ENCODE results near the gene IGF1R.

IGF1R gene

GRCh38 chr15:98684436-98684835 lies 36.1 kb downstream of the IGF1R start:
- Histone ChIP-seq H3K9me3 (ENCODE audit: control insufficient read depth, low read length) (no peaks in the 10 kb centered on the region), H3K4me1 (ENCODE audit: control insufficient read depth, insufficient read depth, low read length, poor library complexity, severe bottlenecking) (peaks cover 5% of the 10 kb centered on the region), H3K27ac (ENCODE audit: insufficient read depth, low read length, poor library complexity, severe bottlenecking) (no peak overlapping the region), H3K27me3 (replicated peaks; ENCODE audit: control insufficient read depth, insufficient read depth, low read length, poor library complexity, severe bottlenecking) (no peaks in the 10 kb centered on the region), H3K4me3 (ENCODE audit: insufficient read depth, low read depth, low read length, poor library complexity, severe bottlenecking) (no peak overlapping the region), H3K36me3 (ENCODE audit: control insufficient read depth, insufficient read depth, low read length) (no peaks in the 10 kb centered on the region)
- DNase-seq = no peak

DNA sequence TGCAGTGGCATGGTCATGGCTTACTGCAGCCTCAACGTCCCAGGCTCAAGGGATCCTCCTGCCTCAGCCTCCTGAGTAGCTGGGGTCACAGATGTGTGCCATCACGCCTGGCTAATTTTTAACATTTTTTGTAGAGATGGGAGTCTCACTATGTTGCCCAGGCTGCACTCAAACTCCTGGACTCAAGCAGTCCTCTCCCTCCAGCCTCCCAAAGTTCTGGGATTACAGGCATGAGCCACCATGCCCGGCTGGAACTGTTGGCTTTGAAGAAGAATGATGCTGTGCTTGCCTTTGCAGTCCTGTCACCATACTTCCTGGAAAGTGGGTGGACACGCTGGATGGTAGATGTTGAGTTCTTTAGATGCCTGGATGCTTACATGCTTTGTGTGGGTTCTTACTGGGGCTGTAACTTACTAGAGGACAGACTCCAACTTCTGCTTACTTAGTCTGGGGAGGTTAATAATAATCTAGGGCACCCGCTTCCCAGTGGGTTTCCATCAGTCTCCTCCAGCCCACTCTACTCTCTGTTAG lies 36.7 kb downstream of the IGF1R start:
- no peak overlapping the region for H3K4me3 ChIP-seq (ENCODE audit: insufficient read depth, low read depth, low read length, poor library complexity, severe bottlenecking)
- no peaks in the 10 kb centered on the region for H3K27me3 ChIP-seq (replicated peaks; ENCODE audit: control insufficient read depth, insufficient read depth, low read length, poor library complexity, severe bottlenecking)
- H3K27ac ChIP-seq (ENCODE audit: insufficient read depth, low read length, poor library complexity, severe bottlenecking) = no peak overlapping the region
- peaks cover 5% of the 10 kb centered on the region for H3K4me1 ChIP-seq (ENCODE audit: control insufficient read depth, insufficient read depth, low read length, poor library complexity, severe bottlenecking)
- DNase-seq = no peak
- no peaks in the 10 kb centered on the region for H3K36me3 ChIP-seq (ENCODE audit: control insufficient read depth, insufficient read depth, low read length)
- no peaks in the 10 kb centered on the region for H3K9me3 ChIP-seq (ENCODE audit: control insufficient read depth, low read length)

- no peak overlapping the region for H3K4me3 ChIP-seq (ENCODE audit: insufficient read depth, low read depth, low read length, poor library complexity, severe bottlenecking)
- H3K36me3 ChIP-seq (ENCODE audit: control insufficient read depth, insufficient read depth, low read length) = no peaks in the 10 kb centered on the region
- no peaks in the 10 kb centered on the region for H3K27me3 ChIP-seq (replicated peaks; ENCODE audit: control insufficient read depth, insufficient read depth, low read length, poor library complexity, severe bottlenecking)
- H3K4me1 ChIP-seq (ENCODE audit: control insufficient read depth, insufficient read depth, low read length, poor library complexity, severe bottlenecking) = peaks cover 5% of the 10 kb centered on the region
- no peaks in the 10 kb centered on the region for H3K9me3 ChIP-seq (ENCODE audit: control insufficient read depth, low read length)
- DNase-seq = no peak
- no peak overlapping the region for H3K27ac ChIP-seq (ENCODE audit: insufficient read depth, low read length, poor library complexity, severe bottlenecking)
Observed at GRCh38 chr15:98686983-98687382, 38.6 kb downstream of the IGF1R start.

GRCh38 chr15:98689431-98689861 lies 41.1 kb downstream of the IGF1R start:
- no peaks in the 10 kb centered on the region for H3K9me3 ChIP-seq (ENCODE audit: control insufficient read depth, low read length)
- no peak overlapping the region for H3K27ac ChIP-seq (ENCODE audit: insufficient read depth, low read length, poor library complexity, severe bottlenecking)
- H3K4me1 ChIP-seq (ENCODE audit: control insufficient read depth, insufficient read depth, low read length, poor library complexity, severe bottlenecking) = peaks cover 5% of the 10 kb centered on the region
- no peak overlapping the region for H3K4me3 ChIP-seq (ENCODE audit: insufficient read depth, low read depth, low read length, poor library complexity, severe bottlenecking)
- no peaks in the 10 kb centered on the region for H3K27me3 ChIP-seq (replicated peaks; ENCODE audit: control insufficient read depth, insufficient read depth, low read length, poor library complexity, severe bottlenecking)
- no peaks in the 10 kb centered on the region for H3K36me3 ChIP-seq (ENCODE audit: control insufficient read depth, insufficient read depth, low read length)
- no peak for DNase-seq

DNA sequence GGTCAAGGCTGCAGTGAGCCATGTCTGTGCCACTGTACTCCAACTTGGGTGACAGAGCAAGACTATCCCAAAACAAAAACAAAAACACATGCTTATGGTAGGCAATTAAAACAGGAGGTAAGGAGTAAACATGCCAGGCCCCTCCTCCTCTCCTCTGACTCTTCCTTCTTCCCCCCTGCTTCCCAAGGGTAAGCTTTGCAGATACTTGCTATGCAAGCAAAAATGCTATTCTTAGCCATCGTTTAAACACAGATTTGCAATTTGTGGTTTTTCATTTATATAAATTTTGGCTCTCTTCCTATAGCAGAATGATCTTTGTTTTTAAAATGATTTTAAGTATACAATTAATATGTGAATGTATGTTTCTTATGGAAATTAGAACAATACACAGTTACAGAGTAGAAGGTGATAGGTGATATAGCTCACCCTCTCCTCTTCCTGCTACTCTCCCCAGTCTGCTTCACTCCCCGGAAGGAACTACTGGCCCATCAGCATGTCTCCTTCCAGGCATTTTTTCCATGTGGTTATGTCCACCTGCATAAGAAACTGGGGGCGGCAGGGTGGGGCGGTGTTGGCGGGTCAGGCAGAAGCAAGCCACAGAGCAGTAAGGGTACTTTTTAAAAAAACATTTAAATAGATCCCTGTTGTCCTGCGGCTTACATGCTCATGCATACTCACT lies 42.1 kb downstream of the IGF1R start:
- H3K36me3 ChIP-seq (ENCODE audit: control insufficient read depth, insufficient read depth, low read length) = no peaks in the 10 kb centered on the region
- DNase-seq = no peak
- no peaks in the 10 kb centered on the region for H3K27me3 ChIP-seq (replicated peaks; ENCODE audit: control insufficient read depth, insufficient read depth, low read length, poor library complexity, severe bottlenecking)
- no peaks in the 10 kb centered on the region for H3K9me3 ChIP-seq (ENCODE audit: control insufficient read depth, low read length)
- H3K4me1 ChIP-seq (ENCODE audit: control insufficient read depth, insufficient read depth, low read length, poor library complexity, severe bottlenecking) = peaks cover 5% of the 10 kb centered on the region
- H3K4me3 ChIP-seq (ENCODE audit: insufficient read depth, low read depth, low read length, poor library complexity, severe bottlenecking) = no peak overlapping the region
- no peak overlapping the region for H3K27ac ChIP-seq (ENCODE audit: insufficient read depth, low read length, poor library complexity, severe bottlenecking)

DNA sequence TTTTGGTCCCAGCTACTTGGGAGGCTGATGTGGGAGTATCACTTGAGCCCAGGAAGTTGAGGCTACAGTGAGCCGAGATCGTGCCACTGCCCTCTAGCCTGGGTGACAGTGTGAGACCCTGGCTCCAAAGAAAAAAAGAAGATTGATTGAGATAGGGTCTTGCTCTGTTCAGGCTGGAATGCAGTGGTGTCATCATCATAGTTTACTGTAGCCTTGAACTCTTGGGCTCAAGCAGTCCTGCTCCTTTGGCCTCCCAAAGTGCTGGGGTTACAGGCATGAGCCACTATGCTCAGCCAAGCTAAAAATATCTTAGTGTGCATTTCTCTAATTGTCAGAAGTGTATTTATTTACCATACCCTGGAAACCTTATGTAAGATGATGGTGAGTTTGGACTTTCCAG lies 43.9 kb downstream of the IGF1R start:
- Histone ChIP-seq H3K36me3 (ENCODE audit: control insufficient read depth, insufficient read depth, low read length) (no peaks in the 10 kb centered on the region), H3K4me1 (ENCODE audit: control insufficient read depth, insufficient read depth, low read length, poor library complexity, severe bottlenecking) (peaks cover 5% of the 10 kb centered on the region), H3K9me3 (ENCODE audit: control insufficient read depth, low read length) (no peaks in the 10 kb centered on the region), H3K27me3 (replicated peaks; ENCODE audit: control insufficient read depth, insufficient read depth, low read length, poor library complexity, severe bottlenecking) (no peaks in the 10 kb centered on the region), H3K4me3 (ENCODE audit: insufficient read depth, low read depth, low read length, poor library complexity, severe bottlenecking) (no peak overlapping the region), H3K27ac (ENCODE audit: insufficient read depth, low read length, poor library complexity, severe bottlenecking) (no peak overlapping the region)
- no peak for DNase-seq

- no peaks in the 10 kb centered on the region for H3K4me1 ChIP-seq (ENCODE audit: control insufficient read depth, insufficient read depth, low read length, poor library complexity, severe bottlenecking)
- no peak overlapping the region for H3K4me3 ChIP-seq (ENCODE audit: insufficient read depth, low read depth, low read length, poor library complexity, severe bottlenecking)
- no peaks in the 10 kb centered on the region for H3K36me3 ChIP-seq (ENCODE audit: control insufficient read depth, insufficient read depth, low read length)
- DNase-seq = no peak
- no peaks in the 10 kb centered on the region for H3K27me3 ChIP-seq (replicated peaks; ENCODE audit: control insufficient read depth, insufficient read depth, low read length, poor library complexity, severe bottlenecking)
- no peak overlapping the region for H3K27ac ChIP-seq (ENCODE audit: insufficient read depth, low read length, poor library complexity, severe bottlenecking)
- H3K9me3 ChIP-seq (ENCODE audit: control insufficient read depth, low read length) = no peaks in the 10 kb centered on the region
Observed at GRCh38 chr15:98694161-98694560, 45.8 kb downstream of the IGF1R start.

GRCh38 chr15:98698792-98699191 lies 50.5 kb downstream of the IGF1R start:
- Histone ChIP-seq H3K27me3 (replicated peaks; ENCODE audit: control insufficient read depth, insufficient read depth, low read length, poor library complexity, severe bottlenecking) (no peaks in the 10 kb centered on the region), H3K4me1 (ENCODE audit: control insufficient read depth, insufficient read depth, low read length, poor library complexity, severe bottlenecking) (no peaks in the 10 kb centered on the region), H3K9me3 (ENCODE audit: control insufficient read depth, low read length) (no peaks in the 10 kb centered on the region), H3K4me3 (ENCODE audit: insufficient read depth, low read depth, low read length, poor library complexity, severe bottlenecking) (no peak overlapping the region), H3K36me3 (ENCODE audit: control insufficient read depth, insufficient read depth, low read length) (no peaks in the 10 kb centered on the region), H3K27ac (ENCODE audit: insufficient read depth, low read length, poor library complexity, severe bottlenecking) (no peak overlapping the region)
- DNase-seq = no peak

GRCh38 chr15:98699591-98700424 lies 51.5 kb downstream of the IGF1R start:
- no peaks in the 10 kb centered on the region for H3K27me3 ChIP-seq (replicated peaks; ENCODE audit: control insufficient read depth, insufficient read depth, low read length, poor library complexity, severe bottlenecking)
- DNase-seq = no peak
- H3K36me3 ChIP-seq (ENCODE audit: control insufficient read depth, insufficient read depth, low read length) = no peaks in the 10 kb centered on the region
- H3K4me3 ChIP-seq (ENCODE audit: insufficient read depth, low read depth, low read length, poor library complexity, severe bottlenecking) = no peak overlapping the region
- H3K27ac ChIP-seq (ENCODE audit: insufficient read depth, low read length, poor library complexity, severe bottlenecking) = no peak overlapping the region
- no peaks in the 10 kb centered on the region for H3K4me1 ChIP-seq (ENCODE audit: control insufficient read depth, insufficient read depth, low read length, poor library complexity, severe bottlenecking)
- H3K9me3 ChIP-seq (ENCODE audit: control insufficient read depth, low read length) = no peaks in the 10 kb centered on the region

DNA sequence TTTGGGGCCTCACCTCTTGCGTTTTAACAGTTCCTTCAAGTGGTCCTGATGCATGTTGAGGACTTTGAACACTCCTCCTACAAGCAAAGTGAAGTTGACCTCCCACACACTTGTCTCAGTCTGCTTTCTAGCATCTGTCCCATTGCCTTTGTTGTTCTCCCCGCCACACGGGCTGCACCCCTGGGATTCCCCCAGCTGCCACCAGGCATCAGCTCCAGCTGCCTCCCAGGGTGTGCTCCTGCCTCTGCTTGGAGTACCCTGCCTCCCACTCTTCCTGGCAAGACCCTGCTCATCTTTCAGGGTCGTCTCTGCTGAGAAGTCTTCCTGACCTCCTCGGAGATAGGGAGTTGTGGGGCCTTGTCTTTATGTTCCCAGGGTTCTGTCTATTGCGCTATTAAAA lies 52.2 kb downstream of the IGF1R start:
- H3K4me3 ChIP-seq (ENCODE audit: insufficient read depth, low read depth, low read length, poor library complexity, severe bottlenecking) = no peak overlapping the region
- H3K27ac ChIP-seq (ENCODE audit: insufficient read depth, low read length, poor library complexity, severe bottlenecking) = no peak overlapping the region
- no peaks in the 10 kb centered on the region for H3K4me1 ChIP-seq (ENCODE audit: control insufficient read depth, insufficient read depth, low read length, poor library complexity, severe bottlenecking)
- H3K27me3 ChIP-seq (replicated peaks; ENCODE audit: control insufficient read depth, insufficient read depth, low read length, poor library complexity, severe bottlenecking) = no peaks in the 10 kb centered on the region
- DNase-seq = no peak
- no peaks in the 10 kb centered on the region for H3K9me3 ChIP-seq (ENCODE audit: control insufficient read depth, low read length)
- H3K36me3 ChIP-seq (ENCODE audit: control insufficient read depth, insufficient read depth, low read length) = no peaks in the 10 kb centered on the region

All from effector memory CD4-positive, alpha-beta T cell (primary cell).